Measurements from ENCODE around the gene SEMA3E.

DNA sequence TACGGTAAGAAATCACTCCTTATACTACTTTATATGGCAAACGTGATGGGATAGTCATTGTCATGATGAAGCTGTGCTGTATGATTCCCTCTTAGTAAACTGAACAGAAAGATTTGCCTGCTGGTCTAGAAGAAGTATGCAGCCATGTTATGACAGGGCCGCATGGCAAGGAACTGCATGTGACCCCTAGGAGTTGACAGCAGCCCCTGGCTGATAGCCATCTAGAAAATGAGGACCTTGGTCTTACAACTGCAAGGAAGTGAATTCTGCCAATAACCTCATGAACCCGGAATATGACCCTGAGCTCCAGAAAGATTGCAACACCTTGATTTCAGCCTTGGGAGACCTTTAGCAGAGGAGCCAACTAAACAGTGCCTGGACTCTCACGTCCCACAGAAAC lies 193.3 kb downstream of the SEMA3E start:
- TF ChIP-seq, protein P1, sequence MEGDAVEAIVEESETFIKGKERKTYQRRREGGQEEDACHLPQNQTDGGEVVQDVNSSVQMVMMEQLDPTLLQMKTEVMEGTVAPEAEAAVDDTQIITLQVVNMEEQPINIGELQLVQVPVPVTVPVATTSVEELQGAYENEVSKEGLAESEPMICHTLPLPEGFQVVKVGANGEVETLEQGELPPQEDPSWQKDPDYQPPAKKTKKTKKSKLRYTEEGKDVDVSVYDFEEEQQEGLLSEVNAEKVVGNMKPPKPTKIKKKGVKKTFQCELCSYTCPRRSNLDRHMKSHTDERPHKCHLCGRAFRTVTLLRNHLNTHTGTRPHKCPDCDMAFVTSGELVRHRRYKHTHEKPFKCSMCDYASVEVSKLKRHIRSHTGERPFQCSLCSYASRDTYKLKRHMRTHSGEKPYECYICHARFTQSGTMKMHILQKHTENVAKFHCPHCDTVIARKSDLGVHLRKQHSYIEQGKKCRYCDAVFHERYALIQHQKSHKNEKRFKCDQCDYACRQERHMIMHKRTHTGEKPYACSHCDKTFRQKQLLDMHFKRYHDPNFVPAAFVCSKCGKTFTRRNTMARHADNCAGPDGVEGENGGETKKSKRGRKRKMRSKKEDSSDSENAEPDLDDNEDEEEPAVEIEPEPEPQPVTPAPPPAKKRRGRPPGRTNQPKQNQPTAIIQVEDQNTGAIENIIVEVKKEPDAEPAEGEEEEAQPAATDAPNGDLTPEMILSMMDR (IDR thresholded peaks at IDR 0.05): no peak
- TF ChIP-seq POLR2AphosphoS5 (IDR thresholded peaks at IDR 0.05): no peak
